Astrocyte (in vitro differentiated cells and primary cell): ENCODE data around the gene NUP153. TPM values are rescaled to one million over a fixed set of nuclear protein-coding genes. Genes with fewer than 3 reads are reported as not detected.
A peak's percentile ranks its signal among the peaks of the same experiment; 100 is the strongest.

Experiments used
- DNase-seq: peaks from one replicate; pipeline ENCODE4 v3.0.0-alpha.2; 2010; ENCODE audit warnings: low read depth
- FAIRE-seq: peaks from 2 replicates; lab custom pipeline; 2011; peaks lifted over from hg19 to GRCh38; lab: Jason Lieb, UNC
- H2AFZ ChIP-seq: 2 replicates; pipeline ENCODE4 v1.6.0; 2012; ENCODE audit warnings: low read depth, low read length, inconsistent platforms
- H3K27ac ChIP-seq: 2 replicates; pipeline ENCODE4 v1.5.1; 2011; ENCODE audit warnings: low read depth, low read length, inconsistent platforms
- H3K27me3 ChIP-seq: 2 replicates; pipeline ENCODE4 v1.6.0; 2011; ENCODE audit warnings: low read length, inconsistent platforms; ENCODE audit not compliant: insufficient read depth
- H3K36me3 ChIP-seq: 2 replicates; pipeline ENCODE4 v1.5.1; 2011; ENCODE audit warnings: low read length, inconsistent platforms; ENCODE audit not compliant: insufficient read depth
- H3K4me1 ChIP-seq: 2 replicates; pipeline ENCODE4 v1.5.1; 2011; ENCODE audit warnings: low read length, inconsistent platforms; ENCODE audit not compliant: insufficient read depth
- H3K4me2 ChIP-seq: 2 replicates; pipeline ENCODE4 v1.6.0; 2012; ENCODE audit warnings: low read length, inconsistent platforms
- H3K4me3 ChIP-seq: 2 replicates; pipeline ENCODE4 v1.5.1; 2011; ENCODE audit warnings: low read depth, mild to moderate bottlenecking, low read length, inconsistent platforms; ENCODE audit not compliant: insufficient read depth
- H3K79me2 ChIP-seq: 2 replicates; pipeline ENCODE4 v1.6.0; 2012; ENCODE audit warnings: mild to moderate bottlenecking, low read length, inconsistent platforms; ENCODE audit not compliant: insufficient read depth
- H3K9ac ChIP-seq: 2 replicates; pipeline ENCODE4 v1.6.0; 2012; ENCODE audit warnings: mild to moderate bottlenecking, low read length, inconsistent platforms
- H3K9me3 ChIP-seq: 2 replicates; pipeline ENCODE4 v1.5.1; 2012; ENCODE audit warnings: low read depth, mild to moderate bottlenecking, low read length, inconsistent platforms; ENCODE audit not compliant: insufficient read depth
- H4K20me1 ChIP-seq: 2 replicates; pipeline ENCODE4 v1.6.0; 2012; ENCODE audit warnings: low read length, inconsistent platforms; ENCODE audit not compliant: insufficient read depth
- H3K27ac Mint-ChIP-seq: one replicate; pipeline ENCODE4 v1.8.0; 2021; ENCODE audit warnings: mild to moderate bottlenecking, mixed read lengths; ENCODE audit not compliant: unreplicated experiment
- H3K27me3 Mint-ChIP-seq: one replicate; pipeline ENCODE4 v1.8.0; 2021; ENCODE audit warnings: low read depth, mixed read lengths; ENCODE audit not compliant: unreplicated experiment
- H3K36me3 Mint-ChIP-seq: one replicate; pipeline ENCODE4 v1.8.0; 2021; ENCODE audit warnings: low read depth, mixed read lengths; ENCODE audit not compliant: unreplicated experiment
- H3K4me1 Mint-ChIP-seq: one replicate; pipeline ENCODE4 v1.8.0; 2021; ENCODE audit warnings: low read depth, mixed read lengths; ENCODE audit not compliant: unreplicated experiment
- H3K4me3 Mint-ChIP-seq: one replicate; pipeline ENCODE4 v1.8.0; 2021; ENCODE audit warnings: mild to moderate bottlenecking, moderate library complexity, mixed read lengths; ENCODE audit not compliant: unreplicated experiment
- H3K9me3 Mint-ChIP-seq: one replicate; pipeline ENCODE4 v1.8.0; 2021; ENCODE audit warnings: mild to moderate bottlenecking, mixed read lengths; ENCODE audit not compliant: unreplicated experiment
- EZH2 ChIP-seq: IDR thresholded peaks from 2 replicates; pipeline ENCODE4 v1.6.1; 2012; ENCODE audit warnings: mild to moderate bottlenecking, low read length, inconsistent platforms; ENCODE audit not compliant: insufficient read depth
- total RNA-seq: library from RNA; stranded (reverse); gene quantifications from 2 replicates; pipeline ENCODE4 v1.2.1, GENCODE V29; 2021
- TF ChIP-seq, protein P1 (sequence below): IDR thresholded peaks from 2 replicates; pipeline ENCODE4 v1.5.1; 2011; ENCODE audit warnings: low read depth, mild to moderate bottlenecking, inconsistent platforms, low read length, moderate library complexity; ENCODE audit not compliant: insufficient read depth

NUP153 gene
- total RNA-seq, 1 donor from 2014 or later, result 51.6 TPM

DNA sequence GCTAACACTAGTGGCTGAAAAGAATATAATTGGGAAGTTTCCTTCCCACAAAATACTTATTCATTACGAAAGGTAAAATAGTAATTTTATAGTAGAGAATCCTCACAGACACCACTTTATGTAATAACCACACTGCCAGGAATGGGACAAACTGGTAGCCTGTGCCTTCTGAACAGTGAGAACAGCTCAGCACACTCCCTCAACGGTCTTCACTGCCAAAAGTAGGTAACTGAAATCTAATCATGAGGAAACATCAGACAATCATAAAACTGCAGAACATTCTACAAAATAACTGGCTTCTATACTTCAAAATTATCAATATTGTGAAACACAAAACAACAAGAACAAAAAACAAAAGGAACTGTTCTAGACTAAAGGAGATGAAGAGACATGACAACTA, 44.1 kb downstream of the NUP153 start:
- Histone ChIP-seq H3K4me3 (no peak overlapping the region), H3K9me3 (no peaks in the 10 kb centered on the region), H3K4me1 (no peaks in the 10 kb centered on the region), H3K9ac (no peak overlapping the region), H3K27ac (no peak overlapping the region), H3K79me2 (peaks cover 61% of the 10 kb centered on the region), H2AFZ (no peak overlapping the region), H3K4me2 (no peak overlapping the region), H4K20me1 (peaks cover 24% of the 10 kb centered on the region), H3K36me3 (peaks cover 55% of the 10 kb centered on the region), H3K27me3 (no peaks in the 10 kb centered on the region)
- H3K27ac Mint-ChIP-seq, result no peak overlapping the region
- peaks cover 15% of the 10 kb centered on the region for H3K36me3 Mint-ChIP-seq
- no peaks in the 10 kb centered on the region for H3K9me3 Mint-ChIP-seq
- no peak overlapping the region for H3K4me3 Mint-ChIP-seq
- no peaks in the 10 kb centered on the region for H3K4me1 Mint-ChIP-seq
- H3K27me3 Mint-ChIP-seq, result no peaks in the 10 kb centered on the region
- TF ChIP-seq, protein P1, sequence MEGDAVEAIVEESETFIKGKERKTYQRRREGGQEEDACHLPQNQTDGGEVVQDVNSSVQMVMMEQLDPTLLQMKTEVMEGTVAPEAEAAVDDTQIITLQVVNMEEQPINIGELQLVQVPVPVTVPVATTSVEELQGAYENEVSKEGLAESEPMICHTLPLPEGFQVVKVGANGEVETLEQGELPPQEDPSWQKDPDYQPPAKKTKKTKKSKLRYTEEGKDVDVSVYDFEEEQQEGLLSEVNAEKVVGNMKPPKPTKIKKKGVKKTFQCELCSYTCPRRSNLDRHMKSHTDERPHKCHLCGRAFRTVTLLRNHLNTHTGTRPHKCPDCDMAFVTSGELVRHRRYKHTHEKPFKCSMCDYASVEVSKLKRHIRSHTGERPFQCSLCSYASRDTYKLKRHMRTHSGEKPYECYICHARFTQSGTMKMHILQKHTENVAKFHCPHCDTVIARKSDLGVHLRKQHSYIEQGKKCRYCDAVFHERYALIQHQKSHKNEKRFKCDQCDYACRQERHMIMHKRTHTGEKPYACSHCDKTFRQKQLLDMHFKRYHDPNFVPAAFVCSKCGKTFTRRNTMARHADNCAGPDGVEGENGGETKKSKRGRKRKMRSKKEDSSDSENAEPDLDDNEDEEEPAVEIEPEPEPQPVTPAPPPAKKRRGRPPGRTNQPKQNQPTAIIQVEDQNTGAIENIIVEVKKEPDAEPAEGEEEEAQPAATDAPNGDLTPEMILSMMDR, result no peak
- TF ChIP-seq EZH2, result no peak
- no peak for FAIRE-seq
- DNase-seq, result no peak

DNA sequence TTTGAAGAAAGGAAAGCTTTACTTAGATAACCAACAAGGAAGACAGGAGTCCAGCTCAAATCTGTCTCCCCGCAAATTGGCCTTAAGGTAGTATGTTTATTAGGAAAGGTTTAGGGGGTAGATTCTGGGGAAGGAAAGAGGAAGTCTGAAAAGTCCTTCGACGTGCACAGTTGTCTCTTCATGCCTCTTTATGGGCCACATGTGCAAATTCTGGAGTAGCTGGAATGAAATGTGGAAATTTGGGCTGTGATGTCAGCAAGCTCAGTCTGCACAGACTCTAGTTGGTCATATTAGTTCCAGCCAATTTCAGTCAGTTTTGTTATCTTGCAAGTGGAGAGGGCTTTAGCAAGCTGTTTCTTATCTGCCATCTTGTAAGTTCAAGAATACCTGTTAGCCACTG, 50.1 kb downstream of the NUP153 start:
- Mint-ChIP-seq H3K36me3 (peaks cover 15% of the 10 kb centered on the region), H3K9me3 (no peaks in the 10 kb centered on the region)

DNA sequence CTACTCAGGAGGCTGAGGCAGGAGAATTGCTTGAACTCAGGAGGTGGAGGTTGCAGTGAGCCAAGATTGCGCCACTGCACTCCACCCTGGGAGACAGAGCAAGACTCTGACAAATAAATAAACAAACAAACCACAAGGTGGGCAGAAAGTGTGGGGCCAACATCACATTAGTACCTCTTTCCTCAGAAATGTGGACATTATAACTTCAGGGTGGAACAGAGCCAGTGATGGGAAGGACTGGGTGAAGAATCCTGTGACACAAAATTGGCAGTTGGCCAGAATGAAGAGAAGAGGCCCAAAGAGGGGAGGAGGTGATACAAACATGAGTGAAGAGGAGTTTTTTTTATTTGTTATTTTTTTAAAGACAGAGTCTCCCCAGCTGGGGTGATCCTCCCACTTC, 50.6 kb downstream of the NUP153 start:
- Histone ChIP-seq H3K9me3 (no peaks in the 10 kb centered on the region), H3K27me3 (no peaks in the 10 kb centered on the region), H3K4me3 (no peak overlapping the region), H3K36me3 (peaks cover 18% of the 10 kb centered on the region), H3K4me2 (no peak overlapping the region), H3K27ac (no peak overlapping the region), H3K9ac (no peak overlapping the region), H3K4me1 (no peaks in the 10 kb centered on the region), H3K79me2 (peaks cover 70% of the 10 kb centered on the region), H2AFZ (no peak overlapping the region), H4K20me1 (peaks cover 36% of the 10 kb centered on the region)
- no peaks in the 10 kb centered on the region for H3K27me3 Mint-ChIP-seq
- TF ChIP-seq, protein P1, result no peak
- TF ChIP-seq EZH2, result no peak
- DNase-seq, result no peak
- no peaks in the 10 kb centered on the region for H3K9me3 Mint-ChIP-seq
- H3K4me1 Mint-ChIP-seq, result peaks cover 2% of the 10 kb centered on the region
- no peak for FAIRE-seq
- no peak overlapping the region for H3K27ac Mint-ChIP-seq
- H3K4me3 Mint-ChIP-seq, result no peak overlapping the region
- H3K36me3 Mint-ChIP-seq, result peaks cover 12% of the 10 kb centered on the region

More for the DNA sequence above, 50.1 kb downstream of the NUP153 start:
- Histone ChIP-seq H3K4me3 (no peak overlapping the region), H3K36me3 (peaks cover 24% of the 10 kb centered on the region), H4K20me1 (peaks cover 36% of the 10 kb centered on the region), H3K4me2 (no peak overlapping the region), H3K4me1 (no peaks in the 10 kb centered on the region), H3K79me2 (peaks cover 66% of the 10 kb centered on the region), H3K27me3 (no peaks in the 10 kb centered on the region), H3K27ac (no peak overlapping the region), H2AFZ (no peak overlapping the region), H3K9me3 (no peaks in the 10 kb centered on the region), H3K9ac (no peak overlapping the region)
- TF ChIP-seq, protein P1, result no peak
- no peak overlapping the region for H3K27ac Mint-ChIP-seq
- no peak for FAIRE-seq
- H3K27me3 Mint-ChIP-seq, result no peaks in the 10 kb centered on the region
- H3K4me1 Mint-ChIP-seq, result peaks cover 2% of the 10 kb centered on the region
- H3K4me3 Mint-ChIP-seq, result no peak overlapping the region
- peak; percentile 3 for DNase-seq
